Measurements from ENCODE around the gene HOMER3. TPM values are rescaled to one million over a fixed set of nuclear protein-coding genes. Genes with fewer than 3 reads are reported as not detected.

HOMER3 gene
- total and polyA plus RNA-seq, 12 donors = 13.9 to 130 (median 34.8) TPM

- H3K4me3 ChIP-seq = no peak overlapping the region
- 79 to 88% (median 81%) methylated on average over 7 of the region's 7 CpGs for WGBS, 4 donors
- no peak for DNase-seq
- no peaks in the 10 kb centered on the region for H3K9me3 ChIP-seq (replicated peaks in 1 of 3)
- peaks cover 0 to 1% of the 10 kb centered on the region in 2 donors for H3K4me1 ChIP-seq (replicated peaks in 1 of 2)
- H3K27ac ChIP-seq = no peak overlapping the region
- no peaks in the 10 kb centered on the region for H3K36me3 ChIP-seq (replicated peaks in 1 of 2)
- H3K27me3 ChIP-seq = peaks cover 4% of the 10 kb centered on the region
- TF ChIP-seq POLR2A (IDR thresholded peaks at IDR 0.05) (no peak), CTCF (IDR thresholded peaks at IDR 0.05) (no peak)
- intact Hi-C loops (cut with DNase I) = loop anchor here in 1 of 2 donors (5.0 to 10.0 kb wide), 2 partner anchors 38 to 86 kb away; partner anchors contain the start of genes CERS1 and HOMER3
Observed at GRCh38 chr19:18980432-18981020, 39.5 kb upstream of the HOMER3 start.

- peaks cover 4% of the 10 kb centered on the region for H3K27me3 ChIP-seq
- TF ChIP-seq POLR2A (IDR thresholded peaks at IDR 0.05) (no peak), CTCF (IDR thresholded peaks at IDR 0.05) (no peak)
- no peak overlapping the region for H3K27ac ChIP-seq
- no peak for DNase-seq
- 77 to 82% (median 79%) methylated on average over 4 to 7 of the region's 7 CpGs for WGBS, 4 donors
- no peaks in the 10 kb centered on the region for H3K36me3 ChIP-seq (replicated peaks in 1 of 2)
- no peak overlapping the region for H3K4me3 ChIP-seq
- no peaks in the 10 kb centered on the region for H3K4me1 ChIP-seq (replicated peaks in 1 of 2)
- no peaks in the 10 kb centered on the region for H3K9me3 ChIP-seq (replicated peaks in 1 of 3)
- intact Hi-C loops (cut with DNase I) = no loop called here
Observed at GRCh38 chr19:18978616-18979015, 37.6 kb upstream of the HOMER3 start.

DNA sequence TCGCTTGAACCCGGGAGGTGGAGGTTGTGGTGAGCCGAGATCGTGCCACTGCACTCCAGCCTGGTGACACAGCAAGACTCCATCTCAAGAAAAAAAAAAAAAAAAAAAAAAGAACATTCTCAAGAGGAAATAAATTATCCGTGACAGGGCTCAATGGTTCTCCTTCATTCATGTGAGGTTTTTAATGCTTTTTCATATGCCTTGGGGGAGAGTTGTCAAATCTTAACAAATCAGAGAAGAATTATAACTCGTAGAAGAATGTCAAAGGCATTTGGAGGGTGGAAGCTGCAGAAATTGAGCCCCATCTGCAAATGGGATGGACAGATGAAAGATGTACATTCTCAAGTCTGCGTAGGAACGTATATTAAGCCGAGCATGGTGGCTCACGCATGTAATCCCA, 34.9 kb upstream of the HOMER3 start:
- Histone ChIP-seq H3K4me1 (replicated peaks in 1 of 2) (peaks cover 0 to 12% of the 10 kb centered on the region in 2 donors), H3K27ac (no peak overlapping the region), H3K36me3 (replicated peaks in 1 of 2) (no peaks in the 10 kb centered on the region), H3K9me3 (replicated peaks in 1 of 3) (no peaks in the 10 kb centered on the region), H3K27me3 (no peaks in the 10 kb centered on the region), H3K4me3 (no peak overlapping the region)
- TF ChIP-seq CTCF (IDR thresholded peaks at IDR 0.05) = no peak
- TF ChIP-seq POLR2A (IDR thresholded peaks at IDR 0.05) = no peak
- WGBS, 4 donors = 65 to 78% (median 78%) methylated on average over 10 of the region's 10 CpGs
- no peak for DNase-seq
- intact Hi-C loops (cut with DNase I) = no loop called here

GRCh38 chr19:18975011-18975410, 34.0 kb upstream of the HOMER3 start:
- H3K27me3 ChIP-seq = no peaks in the 10 kb centered on the region
- H3K36me3 ChIP-seq (replicated peaks in 1 of 2) = no peaks in the 10 kb centered on the region
- no peak for DNase-seq
- intact Hi-C loops (cut with DNase I) = no loop called here
- TF ChIP-seq POLR2A (IDR thresholded peaks at IDR 0.05) (no peak), CTCF (IDR thresholded peaks at IDR 0.05) (no peak)
- H3K27ac ChIP-seq = no peak overlapping the region
- no peaks in the 10 kb centered on the region for H3K9me3 ChIP-seq (replicated peaks in 1 of 3)
- 88 to 98% (median 93%) methylated on average over 3 of the region's 3 CpGs for WGBS, 4 donors
- H3K4me1 ChIP-seq (replicated peaks in 1 of 2) = peaks cover 6 to 20% of the 10 kb centered on the region in 2 donors
- H3K4me3 ChIP-seq = no peak overlapping the region
